Skeletal muscle satellite cell (primary cell): Measurements from ENCODE around the gene CTCF.

Experiments
- H3K27me3 ChIP-seq: 2 replicates; pipeline ENCODE4 v1.7.0; 2013; ENCODE audit warnings: low read length; ENCODE audit not compliant: control insufficient read depth, insufficient read depth
- H3K36me3 ChIP-seq: 2 replicates; pipeline ENCODE4 v1.7.0; 2013; ENCODE audit warnings: mild to moderate bottlenecking, control low read depth, low read length; ENCODE audit not compliant: insufficient read depth
- H3K4me1 ChIP-seq: 2 replicates; pipeline ENCODE4 v1.7.0; 2013; ENCODE audit warnings: low read length; ENCODE audit not compliant: control insufficient read depth, insufficient read depth
- H3K4me2 ChIP-seq: 2 replicates; pipeline ENCODE4 v1.7.0; 2013; ENCODE audit warnings: mild to moderate bottlenecking, low read length
- H3K4me3 ChIP-seq: 2 replicates; pipeline ENCODE4 v1.7.0; 2013; ENCODE audit warnings: low read length
- H3K9ac ChIP-seq: 2 replicates; pipeline ENCODE4 v1.7.0; 2013; ENCODE audit warnings: mild to moderate bottlenecking, low read depth, low read length, moderate library complexity
- H3K9me3 ChIP-seq: replicated peaks from 2 replicates; pipeline ENCODE4 v1.7.0; 2013; ENCODE audit warnings: mild to moderate bottlenecking, control low read depth, low read length

Gene CTCF

GRCh38 chr16:67665598-67665997 is 103.3 kb downstream of the CTCF start:
- Histone ChIP-seq H3K27me3 (no peaks in the 10 kb centered on the region), H3K4me1 (peaks cover 19% of the 10 kb centered on the region), H3K4me2 (peak overlapping the region; percentile 95), H3K9me3 (no peaks in the 10 kb centered on the region), H3K9ac (peak overlapping the region; percentile 84), H3K36me3 (no peaks in the 10 kb centered on the region), H3K4me3 (peak overlapping the region; percentile 78)

- H3K4me3 ChIP-seq = peak overlapping the region; percentile 78
- H3K27me3 ChIP-seq = no peaks in the 10 kb centered on the region
- H3K9ac ChIP-seq = peak overlapping the region; percentile 84
- H3K4me1 ChIP-seq = peaks cover 19% of the 10 kb centered on the region
- no peaks in the 10 kb centered on the region for H3K9me3 ChIP-seq
- peak overlapping the region; percentile 95 for H3K4me2 ChIP-seq
- no peaks in the 10 kb centered on the region for H3K36me3 ChIP-seq
Observed at GRCh38 chr16:67666032-67666551, 103.8 kb downstream of the CTCF start.

- Histone ChIP-seq H3K4me2 (peak within 1 kb of the TSS; percentile 95), H3K4me1 (peaks cover 19% of the 10 kb centered on the region), H3K9me3 (no peaks in the 10 kb centered on the region), H3K36me3 (no peaks in the 10 kb centered on the region), H3K27me3 (no peaks in the 10 kb centered on the region), H3K4me3 (peak within 1 kb of the TSS; percentile 78), H3K9ac (peak within 1 kb of the TSS; percentile 84)
Observed at GRCh38 chr16:67666559-67667452, 104.5 kb downstream of the CTCF start, which contains the start of the genes C16orf86 and ENKD1. C16orf86 (plus strand) TSS chr16:67666814; CDS start chr16:67666971, 157 bp downstream. ENKD1 (minus strand) TSS chr16:67666750; CDS start chr16:67666442, 308 bp downstream.

- Histone ChIP-seq H3K27me3 (no peaks in the 10 kb centered on the region), H3K4me3 (peak overlapping the region; percentile 78), H3K9me3 (no peaks in the 10 kb centered on the region), H3K4me2 (peak overlapping the region; percentile 95), H3K36me3 (no peaks in the 10 kb centered on the region), H3K4me1 (peaks cover 19% of the 10 kb centered on the region), H3K9ac (peak overlapping the region; percentile 84)
Observed at GRCh38 chr16:67667453-67667816, 105.1 kb downstream of the CTCF start.

- no peaks in the 10 kb centered on the region for H3K36me3 ChIP-seq
- peak overlapping the region; percentile 95 for H3K4me2 ChIP-seq
- H3K27me3 ChIP-seq = no peaks in the 10 kb centered on the region
- H3K9me3 ChIP-seq = no peaks in the 10 kb centered on the region
- peaks cover 22% of the 10 kb centered on the region for H3K4me1 ChIP-seq
- peak overlapping the region; percentile 42 for H3K4me3 ChIP-seq
- peak overlapping the region; percentile 84 for H3K9ac ChIP-seq
Observed at GRCh38 chr16:67667817-67668494, 105.6 kb downstream of the CTCF start.

DNA sequence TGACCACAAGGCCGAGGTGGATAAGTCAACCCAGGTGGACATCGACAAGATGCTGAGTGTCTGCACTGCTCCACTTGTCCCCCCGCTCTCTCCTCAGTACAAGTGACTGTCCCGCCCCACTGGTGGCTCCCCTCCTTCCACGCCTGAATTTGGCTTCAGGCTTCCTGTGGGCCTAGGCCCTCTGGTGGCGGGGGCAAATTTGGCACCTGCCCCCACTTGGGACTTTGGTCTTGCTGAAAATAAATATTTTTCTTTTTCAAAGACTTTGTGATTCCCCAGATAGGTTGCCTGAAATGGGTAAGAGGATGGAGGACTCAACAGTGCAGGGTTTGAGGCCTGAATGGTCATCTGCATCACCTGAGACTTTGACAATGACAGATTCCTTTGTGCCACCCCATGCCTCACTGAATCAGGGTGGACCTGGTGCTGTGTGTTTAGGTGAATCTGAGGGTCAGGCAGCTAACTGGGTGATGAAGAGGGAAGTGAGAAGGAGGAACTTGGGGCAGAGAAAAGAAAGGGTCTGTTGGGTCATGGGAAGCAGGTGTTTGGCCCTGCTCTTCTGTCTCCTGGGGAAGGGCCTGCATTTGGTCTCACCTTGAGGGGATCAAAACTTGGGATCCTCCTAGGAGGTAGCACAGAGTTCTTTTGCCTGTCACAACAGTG is 106.3 kb downstream of the CTCF start:
- H3K4me3 ChIP-seq = no peak overlapping the region
- H3K36me3 ChIP-seq = no peaks in the 10 kb centered on the region
- H3K4me2 ChIP-seq = no peak overlapping the region
- H3K27me3 ChIP-seq = no peaks in the 10 kb centered on the region
- no peak overlapping the region for H3K9ac ChIP-seq
- H3K9me3 ChIP-seq = no peaks in the 10 kb centered on the region
- H3K4me1 ChIP-seq = peaks cover 28% of the 10 kb centered on the region

GRCh38 chr16:67669499-67670101 is 107.3 kb downstream of the CTCF start:
- Histone ChIP-seq H3K36me3 (no peaks in the 10 kb centered on the region), H3K9me3 (no peaks in the 10 kb centered on the region), H3K4me2 (no peak overlapping the region), H3K4me1 (peaks cover 34% of the 10 kb centered on the region), H3K9ac (no peak overlapping the region), H3K27me3 (no peaks in the 10 kb centered on the region), H3K4me3 (no peak overlapping the region)

GRCh38 chr16:67672306-67672705 is 110.0 kb downstream of the CTCF start:
- Histone ChIP-seq H3K9me3 (no peaks in the 10 kb centered on the region), H3K36me3 (peaks cover 6% of the 10 kb centered on the region), H3K9ac (no peak overlapping the region), H3K4me1 (peaks cover 20% of the 10 kb centered on the region), H3K4me3 (no peak overlapping the region), H3K27me3 (no peaks in the 10 kb centered on the region), H3K4me2 (no peak overlapping the region)

- Histone ChIP-seq H3K27me3 (no peaks in the 10 kb centered on the region), H3K9me3 (no peaks in the 10 kb centered on the region), H3K36me3 (peaks cover 6% of the 10 kb centered on the region), H3K9ac (peak overlapping the region; percentile 25), H3K4me2 (no peak overlapping the region), H3K4me3 (no peak overlapping the region), H3K4me1 (peaks cover 15% of the 10 kb centered on the region)
Observed at GRCh38 chr16:67672739-67673662, 110.7 kb downstream of the CTCF start.
